ENCODE data around the gene LRRC32.

DNA sequence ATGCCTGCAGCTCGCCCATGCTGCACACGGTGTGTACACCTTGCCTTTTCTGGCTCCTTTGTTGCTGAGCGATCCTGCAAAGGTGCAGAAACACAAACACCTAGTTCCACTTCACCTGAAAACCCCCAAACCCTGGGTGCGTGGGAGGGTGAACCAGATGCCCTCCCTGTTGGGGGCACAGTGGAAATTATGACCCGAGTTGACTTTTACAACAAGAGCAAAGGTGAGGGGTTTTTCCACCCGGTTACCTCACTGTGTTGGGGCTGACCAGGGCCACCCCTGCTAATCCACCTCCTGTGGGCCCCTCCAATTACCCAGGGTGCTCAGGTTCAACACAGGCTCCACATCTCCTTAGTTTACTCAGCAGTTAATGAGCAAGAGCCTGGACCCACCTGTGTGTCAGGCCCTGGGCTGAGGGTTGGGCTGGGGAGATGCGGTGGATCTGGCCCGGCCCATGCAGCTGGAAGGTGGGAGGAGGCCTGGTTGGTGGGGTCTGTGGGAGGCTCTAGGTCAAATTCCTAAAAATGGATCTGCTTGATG is 42.1 kb downstream of the LRRC32 start:
- TF ChIP-seq RFX5 (IDR thresholded peaks at IDR 0.05; ENCODE audit: low read depth, low read length), result no peak
- no peak for TF ChIP-seq POLR2A (IDR thresholded peaks at IDR 0.05; ENCODE audit: low read depth, low read length)
- TF ChIP-seq, protein P1, sequence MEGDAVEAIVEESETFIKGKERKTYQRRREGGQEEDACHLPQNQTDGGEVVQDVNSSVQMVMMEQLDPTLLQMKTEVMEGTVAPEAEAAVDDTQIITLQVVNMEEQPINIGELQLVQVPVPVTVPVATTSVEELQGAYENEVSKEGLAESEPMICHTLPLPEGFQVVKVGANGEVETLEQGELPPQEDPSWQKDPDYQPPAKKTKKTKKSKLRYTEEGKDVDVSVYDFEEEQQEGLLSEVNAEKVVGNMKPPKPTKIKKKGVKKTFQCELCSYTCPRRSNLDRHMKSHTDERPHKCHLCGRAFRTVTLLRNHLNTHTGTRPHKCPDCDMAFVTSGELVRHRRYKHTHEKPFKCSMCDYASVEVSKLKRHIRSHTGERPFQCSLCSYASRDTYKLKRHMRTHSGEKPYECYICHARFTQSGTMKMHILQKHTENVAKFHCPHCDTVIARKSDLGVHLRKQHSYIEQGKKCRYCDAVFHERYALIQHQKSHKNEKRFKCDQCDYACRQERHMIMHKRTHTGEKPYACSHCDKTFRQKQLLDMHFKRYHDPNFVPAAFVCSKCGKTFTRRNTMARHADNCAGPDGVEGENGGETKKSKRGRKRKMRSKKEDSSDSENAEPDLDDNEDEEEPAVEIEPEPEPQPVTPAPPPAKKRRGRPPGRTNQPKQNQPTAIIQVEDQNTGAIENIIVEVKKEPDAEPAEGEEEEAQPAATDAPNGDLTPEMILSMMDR (conservative IDR thresholded peaks at IDR 0.05; ENCODE audit: low read depth, low read length), result no peak
- TF ChIP-seq, protein P2, sequence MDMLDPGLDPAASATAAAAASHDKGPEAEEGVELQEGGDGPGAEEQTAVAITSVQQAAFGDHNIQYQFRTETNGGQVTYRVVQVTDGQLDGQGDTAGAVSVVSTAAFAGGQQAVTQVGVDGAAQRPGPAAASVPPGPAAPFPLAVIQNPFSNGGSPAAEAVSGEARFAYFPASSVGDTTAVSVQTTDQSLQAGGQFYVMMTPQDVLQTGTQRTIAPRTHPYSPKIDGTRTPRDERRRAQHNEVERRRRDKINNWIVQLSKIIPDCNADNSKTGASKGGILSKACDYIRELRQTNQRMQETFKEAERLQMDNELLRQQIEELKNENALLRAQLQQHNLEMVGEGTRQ (IDR thresholded peaks at IDR 0.05; ENCODE audit: low read depth, low read length), result no peak
- TF ChIP-seq FOS (IDR thresholded peaks at IDR 0.05; ENCODE audit: low read depth, low read length), result no peak
- TF ChIP-seq, protein P3, sequence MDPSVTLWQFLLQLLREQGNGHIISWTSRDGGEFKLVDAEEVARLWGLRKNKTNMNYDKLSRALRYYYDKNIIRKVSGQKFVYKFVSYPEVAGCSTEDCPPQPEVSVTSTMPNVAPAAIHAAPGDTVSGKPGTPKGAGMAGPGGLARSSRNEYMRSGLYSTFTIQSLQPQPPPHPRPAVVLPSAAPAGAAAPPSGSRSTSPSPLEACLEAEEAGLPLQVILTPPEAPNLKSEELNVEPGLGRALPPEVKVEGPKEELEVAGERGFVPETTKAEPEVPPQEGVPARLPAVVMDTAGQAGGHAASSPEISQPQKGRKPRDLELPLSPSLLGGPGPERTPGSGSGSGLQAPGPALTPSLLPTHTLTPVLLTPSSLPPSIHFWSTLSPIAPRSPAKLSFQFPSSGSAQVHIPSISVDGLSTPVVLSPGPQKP (IDR thresholded peaks at IDR 0.05; ENCODE audit: borderline replicate concordance, low read depth, low read length), result no peak
- no peak for TF ChIP-seq NFE2L2 (IDR thresholded peaks at IDR 0.05; ENCODE audit: low read depth, low read length)
- TF ChIP-seq MAFK (IDR thresholded peaks at IDR 0.05; ENCODE audit: low read depth, low read length), result no peak
- TF ChIP-seq RAD21 (IDR thresholded peaks at IDR 0.05; ENCODE audit: low read length), result no peak
- no peak for TF ChIP-seq BHLHE40 (IDR thresholded peaks at IDR 0.05; ENCODE audit: low read depth, low read length)

All from IMR-90 (cell line).